Stimulated activated CD4-positive, alpha-beta T cell treated with anti-CD3 and anti-CD28 coated beads, Interleukin-4, amount 100 ng/mL, for 24 hours (primary cell): ENCODE data around the gene FYCO1.

Experiments
- DNase-seq: peaks from one replicate; pipeline ENCODE4 v3.0.0-alpha.2; 2020

The FYCO1 gene

DNA sequence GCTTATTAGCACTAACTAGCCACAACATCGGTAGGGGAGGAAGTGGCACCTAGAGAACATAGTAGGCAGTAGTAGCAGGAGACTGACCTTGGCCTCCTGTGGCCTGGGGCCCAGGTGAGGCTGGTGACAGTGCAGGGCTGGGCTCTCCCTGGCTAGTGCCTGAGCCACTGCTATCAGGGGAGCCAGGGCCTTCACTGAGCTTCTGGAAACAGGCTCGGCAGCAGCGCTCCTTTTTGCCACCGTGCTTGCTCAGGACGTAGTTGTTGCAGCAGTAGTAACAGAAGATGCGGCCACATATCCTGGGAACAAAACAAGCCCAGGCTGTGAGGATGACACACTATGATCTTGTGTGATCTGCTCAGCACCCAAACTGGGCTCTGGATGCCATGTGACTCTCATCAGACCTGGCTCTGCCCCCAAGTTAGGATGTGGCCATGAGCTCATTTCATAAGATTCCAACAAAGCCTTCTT lies 37.3 kb downstream of the FYCO1 start:
- no peak for DNase-seq

DNA sequence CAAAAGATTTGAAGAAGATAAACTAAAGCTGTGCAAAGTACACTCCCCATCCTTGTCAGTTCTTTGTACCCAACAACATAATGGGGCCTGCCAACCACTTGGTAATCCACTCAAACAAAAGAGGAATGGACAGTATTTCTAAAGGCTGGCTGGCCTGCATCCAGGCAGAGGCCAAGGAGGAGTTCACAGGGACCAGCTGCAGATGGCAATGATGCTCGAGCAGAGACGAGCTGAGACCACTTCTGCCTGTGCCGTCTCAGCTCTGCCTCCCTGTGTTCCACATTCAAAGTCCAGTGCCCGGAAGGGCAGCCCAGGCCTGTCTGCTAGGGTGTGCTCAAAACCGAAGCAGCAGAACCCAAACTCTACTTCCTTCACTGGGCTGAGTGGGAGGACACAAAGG lies 38.0 kb downstream of the FYCO1 start:
- DNase-seq, result no peak

DNA sequence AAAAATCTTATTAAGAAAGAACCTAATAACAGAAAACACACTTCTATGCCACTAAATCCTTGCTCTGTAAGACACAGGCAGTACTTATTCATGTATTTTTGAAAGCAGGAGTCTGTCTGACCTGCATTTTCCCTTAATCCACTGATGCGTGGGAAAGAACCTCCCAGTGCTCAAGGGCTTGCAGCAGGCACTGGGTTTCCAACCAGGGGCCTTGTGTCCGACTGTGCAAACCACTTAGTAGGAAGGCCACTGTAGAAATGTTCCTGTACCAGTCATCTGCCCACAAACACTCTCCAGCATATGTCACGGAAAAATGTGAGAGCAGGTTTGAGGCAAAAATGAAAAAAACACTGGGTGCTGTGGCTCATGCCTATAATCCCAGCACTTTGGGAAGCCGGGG lies 39.9 kb downstream of the FYCO1 start:
- DNase-seq, result no peak

DNA sequence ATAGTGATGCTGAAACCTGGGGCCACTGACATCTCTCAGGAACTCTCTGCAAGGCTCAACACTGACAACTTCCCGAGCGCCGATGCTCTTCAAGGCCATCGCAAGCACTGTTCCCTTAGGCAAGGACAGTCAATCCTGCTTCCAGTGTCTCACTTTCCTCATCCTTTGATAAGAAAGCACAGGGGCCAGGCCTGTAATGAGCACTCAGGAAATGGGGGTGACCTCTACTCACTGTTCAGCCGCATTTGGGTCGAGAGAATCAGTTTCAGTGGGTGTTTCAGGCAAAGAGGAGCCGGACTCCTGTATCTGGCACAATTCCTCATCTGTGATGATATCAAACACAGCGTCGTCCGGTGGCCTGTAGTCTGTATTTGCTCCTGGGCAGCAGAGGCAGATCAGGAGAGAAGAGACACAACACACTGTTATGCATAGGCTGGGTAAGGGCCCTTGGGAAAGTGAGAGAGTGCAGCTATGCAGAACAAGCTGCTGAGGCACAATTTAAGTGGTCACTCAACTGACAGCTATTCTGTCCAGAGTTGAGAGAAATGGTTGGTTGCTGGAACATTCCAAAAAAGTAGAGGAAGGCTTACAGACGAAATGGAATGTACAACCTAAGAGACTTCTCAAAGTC lies 40.5 kb downstream of the FYCO1 start:
- no peak for DNase-seq

DNA sequence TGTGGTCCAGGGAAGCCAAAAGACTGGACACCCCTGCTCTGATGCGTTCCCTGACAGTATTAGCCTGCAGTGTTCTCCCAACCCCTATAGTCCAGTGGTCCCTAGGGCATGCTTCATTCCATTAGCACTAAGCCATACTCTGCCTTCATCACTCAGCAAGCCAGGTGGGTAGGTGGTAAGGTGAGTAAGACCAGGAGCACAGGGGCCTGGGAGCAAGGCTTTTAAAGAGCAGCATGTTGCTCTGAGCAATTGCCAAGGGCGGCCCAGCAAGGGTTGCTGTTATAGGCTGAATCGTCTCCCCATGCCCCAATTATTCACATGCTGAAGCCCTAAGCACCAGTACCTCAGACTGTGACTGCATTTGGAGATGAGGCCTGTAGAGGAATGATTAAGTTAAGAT lies 41.3 kb downstream of the FYCO1 start:
- no peak for DNase-seq

DNA sequence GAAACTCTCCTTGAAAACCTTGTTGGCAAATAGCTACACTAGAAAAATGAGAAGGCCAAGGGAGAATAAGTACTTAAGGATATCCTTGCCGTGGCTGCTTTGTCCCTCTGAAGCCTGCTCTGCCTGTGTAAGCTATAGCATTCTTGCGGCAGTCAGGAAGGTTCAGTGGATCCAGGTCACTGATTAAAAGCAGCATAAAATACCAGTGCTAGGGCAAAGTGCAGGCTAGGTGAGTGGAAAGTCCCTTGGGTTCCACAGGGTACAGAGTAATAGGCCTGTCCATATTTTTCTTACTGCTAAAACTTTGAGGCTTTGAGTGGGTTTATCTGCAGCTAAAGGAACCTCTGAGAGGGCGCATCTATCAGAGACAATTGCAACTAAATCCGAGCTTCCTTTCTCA lies 42.1 kb downstream of the FYCO1 start:
- no peak for DNase-seq

DNA sequence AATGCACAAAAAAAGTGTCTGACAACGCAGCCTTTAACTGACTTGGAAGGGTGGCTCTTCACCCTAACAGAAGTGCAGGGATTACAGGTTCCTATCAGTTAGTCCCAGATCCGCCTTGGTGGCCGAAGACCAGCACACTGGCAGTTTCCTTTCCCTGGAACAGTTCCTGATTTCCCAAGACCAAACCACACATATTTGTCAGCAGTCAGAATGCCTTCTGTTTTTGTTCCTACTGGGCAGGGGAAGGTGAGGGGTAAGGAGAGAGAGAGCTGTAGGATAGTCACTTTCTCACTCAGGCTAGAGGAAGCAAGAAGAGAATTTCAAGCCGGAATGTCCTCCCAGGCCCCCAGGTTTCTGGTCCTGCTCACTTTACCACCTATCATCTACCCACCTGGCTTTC lies 43.2 kb downstream of the FYCO1 start:
- DNase-seq, result no peak

DNA sequence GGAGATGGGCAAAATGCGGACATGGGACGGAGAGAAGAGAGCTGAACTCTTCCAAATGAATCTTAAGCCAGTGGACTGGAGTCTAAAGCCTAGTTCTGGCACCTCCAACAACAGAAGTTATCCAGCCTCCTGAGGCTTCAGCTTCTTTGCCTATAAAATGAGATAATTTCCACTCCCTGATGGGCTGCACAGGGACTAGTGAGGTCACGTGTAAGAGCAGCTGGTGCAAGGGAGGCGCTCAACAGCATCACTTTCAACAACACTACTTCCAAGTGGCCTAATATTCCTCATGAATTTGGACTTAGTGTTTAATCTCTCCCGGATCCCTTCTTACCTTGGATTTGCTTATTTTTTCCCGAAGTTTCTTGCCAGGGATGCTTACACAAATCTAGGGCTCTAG lies 43.7 kb downstream of the FYCO1 start:
- no peak for DNase-seq

DNA sequence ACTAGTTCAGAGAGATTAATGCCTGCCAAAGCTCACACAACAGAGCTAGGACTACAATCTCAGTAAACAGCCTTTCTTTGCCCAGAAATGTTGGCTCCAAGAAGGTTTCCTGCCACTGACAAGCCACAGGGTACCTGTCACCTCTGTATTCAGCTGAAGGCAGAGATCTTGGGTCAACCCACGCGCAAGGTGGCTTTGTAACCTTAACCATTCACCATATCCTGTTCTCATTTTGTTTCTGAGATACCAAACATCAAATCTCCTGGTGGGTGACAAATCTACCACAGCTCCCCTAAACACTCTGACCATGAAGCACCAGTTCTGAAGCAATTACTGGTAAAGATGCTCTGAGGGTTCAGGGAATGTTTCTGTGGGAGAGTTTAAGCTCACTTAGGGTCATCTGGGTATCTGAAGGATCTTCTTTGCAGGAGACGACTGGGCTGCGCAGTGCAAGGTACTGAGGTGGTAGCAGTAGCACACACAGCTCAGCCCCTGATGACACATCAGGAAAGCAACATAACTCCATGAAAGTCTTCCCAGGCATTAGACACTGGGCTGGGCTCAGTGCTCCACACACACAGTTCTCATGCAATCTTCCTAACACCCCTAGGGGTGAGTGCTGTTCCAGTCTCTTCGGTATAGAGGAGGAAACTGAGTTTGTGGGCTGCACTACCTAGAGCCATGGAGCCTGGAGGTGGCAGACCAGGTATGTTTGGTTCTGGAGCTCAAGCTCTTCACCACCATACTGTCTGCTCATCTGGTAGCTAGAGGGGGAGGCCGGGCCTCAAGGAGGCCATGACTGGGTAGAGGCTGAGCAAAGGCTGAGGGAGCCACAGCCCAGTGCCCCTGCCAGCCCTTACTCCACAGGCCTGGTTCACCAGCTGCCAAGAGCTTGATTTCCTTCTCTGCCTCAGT lies 44.7 kb downstream of the FYCO1 start:
- peak; percentile 54 for DNase-seq

DNA sequence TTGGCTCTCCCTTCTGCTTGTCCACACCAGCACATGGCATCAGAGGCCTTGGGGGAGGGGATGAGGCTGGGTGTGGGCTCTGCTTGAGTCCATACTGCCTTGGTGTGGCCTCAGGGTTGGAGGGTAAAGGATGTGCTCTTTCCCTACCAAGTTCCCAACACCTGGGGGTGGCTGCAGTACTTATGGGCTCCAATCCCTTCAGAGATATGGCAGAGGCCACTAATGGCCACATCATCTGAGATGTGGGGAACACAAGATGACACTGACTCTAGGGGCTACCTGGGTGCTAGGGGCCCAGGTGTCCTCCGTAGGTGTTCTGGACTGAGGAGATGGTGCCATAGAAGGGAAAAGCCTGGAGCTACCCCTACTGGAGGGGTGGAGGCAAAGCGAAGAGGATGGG lies 45.5 kb downstream of the FYCO1 start:
- DNase-seq, result no peak

DNA sequence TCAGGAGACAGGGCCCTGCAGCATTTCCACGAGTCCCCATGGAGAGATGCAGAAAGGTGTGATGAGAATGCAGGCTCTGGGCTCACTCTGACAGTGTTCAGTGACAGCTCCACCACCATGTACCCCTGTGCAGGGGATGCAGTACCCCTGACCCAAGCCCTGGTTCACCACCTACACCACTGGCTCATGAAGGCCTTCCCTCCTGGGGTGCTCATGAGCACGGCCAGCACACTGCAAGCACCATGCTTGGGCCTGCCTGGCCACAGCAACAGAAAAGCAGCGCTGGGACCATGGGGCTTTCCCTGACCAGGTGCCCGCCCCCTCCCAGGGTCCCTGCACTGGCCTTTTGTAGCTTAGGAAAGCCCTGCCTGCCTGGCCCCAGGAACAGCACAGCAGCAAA lies 46.2 kb downstream of the FYCO1 start:
- DNase-seq, result no peak

DNA sequence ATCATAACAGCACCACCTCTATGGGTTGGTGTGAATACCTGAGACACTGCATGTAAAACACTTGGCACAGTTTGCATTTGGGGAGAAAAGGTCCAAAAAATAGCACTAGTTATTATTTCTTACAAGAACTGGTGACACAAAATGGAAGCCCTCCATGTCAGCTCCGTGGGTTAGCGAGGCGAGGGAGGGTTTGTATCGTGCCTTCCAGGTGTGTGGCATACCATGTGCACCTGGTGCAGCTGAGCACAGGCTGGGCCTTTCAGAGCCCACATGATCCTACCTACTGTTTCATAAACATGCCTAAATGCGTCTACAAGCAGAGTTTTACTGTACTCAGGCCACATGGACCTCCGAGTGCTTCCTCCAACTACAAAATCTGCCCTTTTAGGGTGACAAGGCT lies 46.7 kb downstream of the FYCO1 start:
- no peak for DNase-seq

DNA sequence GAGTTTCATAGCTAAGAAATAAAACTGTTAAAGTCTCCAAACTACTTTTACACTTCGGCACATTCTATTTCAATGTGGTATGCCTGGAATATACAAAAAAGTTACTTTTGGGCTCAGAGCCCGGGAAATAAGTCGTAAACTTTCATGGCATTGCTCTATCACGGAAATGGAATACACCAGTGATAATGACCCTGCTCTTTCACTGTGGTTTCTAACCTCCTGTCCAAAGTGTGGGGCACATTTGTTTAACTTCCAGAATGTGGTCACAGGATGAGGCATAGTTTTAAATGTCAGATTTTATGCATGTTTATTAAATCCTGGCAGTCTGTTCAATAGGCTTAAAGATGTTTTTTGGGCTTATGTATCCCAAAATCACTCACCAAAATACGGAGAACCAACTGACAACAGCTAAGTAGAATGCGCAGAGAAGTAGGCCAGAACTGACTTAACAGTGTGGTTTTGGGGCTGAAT lies 47.3 kb downstream of the FYCO1 start:
- no peak for DNase-seq

DNA sequence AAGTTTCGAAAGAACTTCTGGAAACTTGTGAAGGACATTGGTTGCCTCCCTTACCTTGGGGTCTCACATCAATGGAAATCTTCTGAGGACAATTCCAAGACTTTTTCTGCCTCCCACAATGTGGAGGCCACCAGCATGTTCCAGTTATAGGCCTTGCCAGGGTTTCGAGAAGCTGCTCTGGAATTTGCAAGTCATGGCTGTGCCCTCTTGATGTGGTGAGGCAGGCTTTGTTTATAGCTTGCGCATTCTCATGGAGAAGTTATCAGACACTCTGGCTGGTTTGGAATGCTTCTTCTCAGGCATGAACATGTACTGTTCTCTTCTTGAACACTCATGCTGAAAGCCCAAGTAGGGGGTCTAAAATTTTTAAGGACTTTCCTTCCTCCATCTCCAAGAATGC lies 48.3 kb downstream of the FYCO1 start:
- DNase-seq, result no peak

DNA sequence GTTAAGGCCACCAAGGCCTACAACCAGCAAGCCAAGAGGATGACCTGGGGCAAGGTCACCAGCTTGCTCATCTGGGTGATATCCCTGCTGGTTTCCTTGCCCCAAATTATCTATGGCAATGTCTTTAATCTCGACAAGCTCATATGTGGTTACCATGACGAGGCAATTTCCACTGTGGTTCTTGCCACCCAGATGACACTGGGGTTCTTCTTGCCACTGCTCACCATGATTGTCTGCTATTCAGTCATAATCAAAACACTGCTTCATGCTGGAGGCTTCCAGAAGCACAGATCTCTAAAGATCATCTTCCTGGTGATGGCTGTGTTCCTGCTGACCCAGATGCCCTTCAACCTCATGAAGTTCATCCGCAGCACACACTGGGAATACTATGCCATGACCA lies 48.7 kb downstream of the FYCO1 start:
- DNase-seq, result no peak

DNA sequence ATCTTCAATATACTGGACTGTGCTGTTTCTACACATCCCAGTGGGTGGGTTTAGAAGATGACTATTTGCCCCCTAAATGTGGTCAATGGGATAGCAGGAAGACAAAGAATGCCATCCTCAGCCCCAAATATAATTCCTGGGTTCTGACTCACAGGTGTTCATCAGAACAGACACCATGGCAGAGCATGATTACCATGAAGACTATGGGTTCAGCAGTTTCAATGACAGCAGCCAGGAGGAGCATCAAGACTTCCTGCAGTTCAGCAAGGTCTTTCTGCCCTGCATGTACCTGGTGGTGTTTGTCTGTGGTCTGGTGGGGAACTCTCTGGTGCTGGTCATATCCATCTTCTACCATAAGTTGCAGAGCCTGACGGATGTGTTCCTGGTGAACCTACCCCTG lies 49.3 kb downstream of the FYCO1 start:
- no peak for DNase-seq

DNA sequence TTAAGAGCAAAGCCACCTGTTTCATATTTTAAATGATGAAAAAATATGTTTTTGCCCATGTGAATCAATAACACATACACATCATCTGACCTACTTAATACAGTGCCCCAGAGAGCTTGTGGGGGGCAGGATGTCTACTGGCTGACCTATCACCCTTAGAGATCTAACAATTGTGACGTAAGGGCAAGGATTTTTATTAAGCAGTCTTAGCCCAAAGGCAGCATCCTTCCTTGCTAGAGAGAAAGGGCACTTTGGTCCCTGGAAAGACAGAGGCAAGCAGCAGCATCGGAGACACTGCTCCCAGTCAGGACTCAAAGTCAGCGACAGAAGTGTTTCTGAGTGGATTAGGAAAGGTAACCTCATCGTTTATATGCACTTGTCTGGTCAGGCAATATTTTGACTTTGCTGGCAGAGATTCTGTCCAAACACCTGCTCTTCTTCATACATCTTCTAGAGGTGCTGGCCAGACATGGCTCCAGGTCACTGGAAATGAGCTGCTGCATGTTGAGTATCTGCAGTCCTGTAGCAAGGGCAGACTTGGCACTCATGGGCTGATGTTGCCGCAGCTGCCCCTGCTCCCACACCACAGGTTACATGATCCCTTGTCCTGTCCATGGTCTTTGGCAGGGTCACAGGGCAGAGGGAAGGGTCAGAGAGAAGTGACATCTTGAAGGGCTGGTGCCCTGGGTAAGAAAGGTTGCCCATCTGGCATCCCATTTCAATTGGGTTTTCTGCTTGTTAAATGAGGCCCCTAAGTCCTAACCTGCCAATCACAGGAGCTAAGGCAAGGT lies 50.6 kb downstream of the FYCO1 start:
- DNase-seq, result no peak

DNA sequence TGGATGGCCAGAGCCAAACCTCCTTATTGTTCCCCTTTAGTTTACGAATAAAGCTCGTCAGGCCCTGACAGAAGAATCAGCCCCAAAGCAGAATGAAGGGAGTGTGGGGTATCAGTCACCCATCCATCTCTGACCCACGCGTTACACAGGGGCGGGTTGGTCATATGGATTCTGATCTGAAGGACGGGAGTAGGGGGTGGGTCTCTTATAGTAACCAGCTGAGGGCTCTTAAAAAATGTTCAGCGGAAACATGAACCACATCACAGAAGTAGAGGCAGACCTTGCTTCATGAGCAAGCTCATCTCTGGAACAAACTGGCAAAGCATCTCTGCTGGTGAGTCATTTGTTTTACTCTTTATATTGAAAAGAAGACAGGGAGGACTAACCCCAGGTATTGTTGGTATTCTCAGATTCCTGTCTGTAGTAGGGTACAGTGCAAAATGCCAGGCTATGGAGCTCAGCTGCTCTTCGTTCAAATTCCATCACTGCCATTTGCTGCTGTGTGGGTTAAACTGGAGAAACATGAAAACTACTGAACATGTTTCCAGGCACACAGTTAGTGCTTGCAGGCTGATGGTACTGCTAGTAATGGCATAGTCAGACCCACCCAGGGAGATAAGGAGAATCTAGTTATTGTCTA lies 52.3 kb downstream of the FYCO1 start, which contains the start of gene CXCR6:
Gene CXCR6, plus strand, starts transcription at position 258 of the 640 bp plus-strand sequence. CDS start 3,018 bp downstream, outside the sequence.
- DNase-seq, result peak; percentile 53

DNA sequence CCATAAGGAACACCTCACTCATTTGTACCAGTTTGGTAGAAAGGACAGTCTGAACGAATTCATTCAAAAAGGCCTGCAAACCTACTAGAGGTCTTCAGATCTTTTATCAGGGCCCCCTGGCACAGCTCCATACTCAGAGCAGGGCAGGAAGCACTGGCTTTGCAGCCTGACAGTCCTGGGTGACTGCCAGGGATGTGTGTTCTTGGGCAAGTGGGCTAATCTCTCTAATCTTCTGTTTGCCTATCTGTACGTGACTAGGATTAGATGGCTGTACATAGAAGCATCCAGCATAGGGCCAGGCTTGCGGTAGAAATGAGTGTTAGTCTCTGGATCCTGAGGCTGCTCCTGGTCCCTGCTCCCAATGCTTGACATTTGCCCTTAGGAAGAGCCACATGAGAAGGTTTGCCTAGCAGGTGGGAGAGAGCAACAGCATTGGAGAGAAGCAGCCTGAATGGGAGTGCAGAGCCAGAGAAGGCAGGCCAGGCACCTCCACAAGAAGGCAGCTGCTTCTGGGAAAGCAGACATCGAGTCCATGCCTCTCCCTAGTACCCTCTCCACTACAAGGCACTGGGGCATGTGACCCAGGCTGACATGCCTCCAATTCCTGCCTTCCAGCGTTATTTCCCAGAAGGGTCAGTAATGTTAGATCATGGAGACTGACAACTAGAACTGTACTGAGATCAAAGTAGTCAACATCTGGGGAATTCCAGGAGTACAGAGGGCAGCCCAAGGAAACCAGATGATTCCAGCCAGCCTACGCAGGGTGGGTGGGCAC lies 53.4 kb downstream of the FYCO1 start:
- DNase-seq, result no peak

DNA sequence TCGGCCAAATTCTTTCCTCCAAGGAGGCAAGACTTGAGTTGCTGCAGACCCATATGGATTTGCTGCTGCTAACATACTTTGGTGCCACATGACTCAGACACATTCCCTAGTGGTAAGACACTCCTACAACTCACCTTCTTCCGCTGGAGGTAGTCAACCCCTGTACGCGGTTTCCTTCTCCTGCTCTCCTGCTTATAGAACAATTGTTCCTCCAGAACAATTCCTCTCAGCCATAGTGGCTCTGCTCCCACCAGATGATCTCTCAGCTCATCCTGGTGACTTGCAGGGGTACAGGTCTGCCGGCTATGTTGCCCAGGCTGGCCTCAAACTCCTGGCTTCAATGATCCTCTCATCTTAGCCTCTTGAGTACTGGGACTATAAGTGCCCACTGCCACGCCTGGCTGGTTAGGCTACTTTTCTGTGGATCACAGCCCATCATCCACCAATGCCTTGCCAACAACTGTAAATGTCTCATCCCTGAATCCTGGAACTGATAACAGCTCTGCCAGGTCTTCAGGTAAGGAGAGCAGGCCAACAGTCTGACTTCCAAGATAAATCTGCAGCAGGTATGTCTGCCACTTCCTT lies 54.8 kb downstream of the FYCO1 start:
- no peak for DNase-seq

DNA sequence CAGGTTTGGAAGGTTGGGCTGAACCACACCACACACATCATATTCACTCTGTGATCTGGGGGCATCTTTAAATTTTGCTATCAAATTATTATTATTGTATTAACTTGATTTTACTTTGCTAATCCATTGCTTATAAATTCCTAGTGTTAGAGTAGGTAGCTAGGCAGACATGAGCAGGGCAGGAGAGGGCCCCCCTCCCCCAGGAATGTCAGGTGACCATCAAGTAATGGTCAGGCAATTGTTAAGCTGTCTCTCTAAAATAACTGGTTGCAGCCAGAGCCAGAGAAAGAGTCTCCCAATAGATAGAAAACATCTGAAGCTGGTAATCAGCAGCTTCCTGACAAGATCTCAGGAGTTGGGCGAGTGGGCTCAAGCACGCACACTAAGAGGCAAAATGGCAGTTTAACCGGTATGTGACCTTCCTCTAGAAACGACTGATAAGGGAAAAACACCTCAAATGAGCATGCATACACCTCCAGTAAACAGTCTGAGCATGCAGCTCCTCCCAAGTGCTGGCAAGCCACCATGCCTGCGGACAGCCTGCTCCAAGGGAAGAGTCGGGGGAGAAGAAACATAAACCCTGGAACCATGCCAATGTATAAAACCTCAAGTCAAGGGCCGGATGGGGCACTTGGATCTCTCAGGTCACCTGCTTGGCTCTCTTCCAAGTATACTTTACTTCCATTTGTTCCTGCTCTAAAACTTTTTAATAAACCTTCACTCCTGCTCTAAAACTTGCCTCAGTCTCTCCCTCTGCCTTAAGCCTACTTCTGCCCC lies 55.4 kb downstream of the FYCO1 start:
- no peak for DNase-seq
